Testis (tissue), 2 donors: ENCODE results near the gene ACOX1.

Experiments
- CTCF ChIP-seq, 3 experiments: fragments of 450-650 bp in 2 of 3; fragments of 200-600 bp in 1 of 3; sonication (generic) in 1 of 3; IDR thresholded peaks; one replicate each; pipeline ENCODE4 v1.5.1; 2016 to 2019; ENCODE audit warnings: antibody characterized with exemption in 3 of 3, mild to moderate bottlenecking in 2 of 3, moderate library complexity in 1 of 3
- POLR2A ChIP-seq: fragments of 450-650 bp; IDR thresholded peaks from one replicate; pipeline ENCODE4 v1.6.1; 2017; ENCODE audit warnings: antibody characterized with exemption, mild to moderate bottlenecking, moderate library complexity

- TF ChIP-seq CTCF (IDR thresholded peaks at IDR 0.05) (no peak), POLR2A (no peak)
These were observed 77.2 kb downstream of the ACOX1 start for GRCh38 chr17:75901727-75902126.
